GM19463 (cell line): ENCODE measurements around the gene ZNF845.
"Not testable (repeated sequence)": the region's sequence is repeated elsewhere in the genome, so short reads cannot be mapped to it uniquely, and the experiment has no call there.

ENCODE experiments used
- ATAC-seq: cut with Tn5 transposase; IDR thresholded peaks from one replicate; pipeline ENCODE4 v1.9.1; 2021; ENCODE audit warnings: mild to moderate bottlenecking, moderate library complexity; ENCODE audit not compliant: unreplicated experiment

ZNF845 gene

DNA sequence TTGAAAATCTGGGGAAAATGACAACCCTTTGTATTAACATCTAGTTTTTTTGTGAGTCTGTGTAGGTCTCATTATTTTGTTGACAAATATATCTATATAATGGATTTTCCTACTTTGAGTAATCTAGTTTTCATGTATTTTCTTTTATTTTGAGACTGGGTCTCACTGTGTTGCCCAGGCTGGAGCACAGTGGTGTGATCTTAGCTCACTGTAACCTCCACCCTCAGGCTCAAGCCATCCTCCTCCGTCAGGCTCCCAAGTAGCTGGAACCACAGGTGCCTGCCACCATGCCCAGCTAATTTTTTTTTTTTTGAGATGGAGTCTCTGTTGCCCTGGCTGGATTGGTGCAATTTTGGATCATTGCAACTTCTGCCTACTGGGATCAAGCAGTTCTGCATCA lies 41.2 kb downstream of the ZNF845 start:
- no peak for ATAC-seq

- no peak for ATAC-seq
Observed at GRCh38 chr19:53381376-53381775, 47.8 kb downstream of the ZNF845 start.

DNA sequence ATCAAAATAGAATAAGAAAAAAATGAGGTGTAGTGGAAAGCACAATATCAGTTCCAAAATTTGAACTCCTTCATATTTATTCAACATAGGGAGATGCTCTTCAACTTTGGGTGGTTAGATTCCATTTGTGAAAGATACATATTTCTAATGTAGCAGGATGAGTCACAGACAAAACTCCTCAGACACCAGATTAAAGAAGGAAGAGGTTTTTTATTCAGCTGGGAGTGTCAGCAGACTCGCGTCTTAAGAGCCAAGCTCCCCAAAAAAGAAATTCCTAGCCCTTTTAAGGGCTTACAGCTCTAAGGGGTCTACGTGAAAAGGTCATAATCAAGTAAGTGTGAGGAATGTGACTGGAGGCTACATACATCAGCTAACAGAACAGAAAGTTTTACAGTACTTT lies 54.6 kb downstream of the ZNF845 start:
- ATAC-seq: no peak

DNA sequence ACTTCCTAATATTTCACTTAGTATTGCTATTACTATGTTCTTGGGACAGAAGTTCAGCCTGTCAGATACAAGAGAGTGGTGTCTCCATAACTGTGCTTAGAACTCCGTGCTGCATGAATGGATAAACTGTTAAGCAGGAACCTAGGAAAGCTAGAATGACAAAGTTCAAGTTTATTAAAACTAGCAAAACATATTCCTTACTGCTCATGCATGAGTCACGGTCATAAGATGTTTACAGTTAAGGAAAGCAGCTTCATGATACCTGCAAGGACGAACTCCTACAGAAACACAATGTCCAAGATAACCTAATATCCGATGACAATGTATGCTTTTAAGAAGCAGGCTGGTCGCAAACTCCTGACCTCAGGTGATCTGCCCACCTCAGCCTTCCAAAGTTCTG lies 55.4 kb downstream of the ZNF845 start:
- no peak for ATAC-seq

DNA sequence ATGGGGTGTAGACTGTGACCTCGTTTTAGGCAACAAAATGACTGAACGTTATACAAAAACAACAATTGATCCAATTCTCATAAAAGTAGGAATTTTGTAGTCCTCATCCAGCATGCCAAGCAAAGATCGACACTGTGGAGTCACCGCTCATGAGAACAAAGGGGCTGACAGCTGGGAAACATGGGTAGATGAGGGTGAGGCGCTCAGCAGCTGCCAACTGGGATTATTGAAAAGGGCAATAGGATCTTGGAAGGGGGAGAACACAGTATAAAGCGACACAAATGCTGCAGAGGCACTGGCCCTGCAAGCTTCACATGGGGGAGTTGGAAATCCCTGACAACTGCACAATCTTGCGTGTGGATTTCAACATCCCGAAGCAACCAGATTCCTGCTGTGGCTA lies 56.0 kb downstream of the ZNF845 start:
- no peak for ATAC-seq

DNA sequence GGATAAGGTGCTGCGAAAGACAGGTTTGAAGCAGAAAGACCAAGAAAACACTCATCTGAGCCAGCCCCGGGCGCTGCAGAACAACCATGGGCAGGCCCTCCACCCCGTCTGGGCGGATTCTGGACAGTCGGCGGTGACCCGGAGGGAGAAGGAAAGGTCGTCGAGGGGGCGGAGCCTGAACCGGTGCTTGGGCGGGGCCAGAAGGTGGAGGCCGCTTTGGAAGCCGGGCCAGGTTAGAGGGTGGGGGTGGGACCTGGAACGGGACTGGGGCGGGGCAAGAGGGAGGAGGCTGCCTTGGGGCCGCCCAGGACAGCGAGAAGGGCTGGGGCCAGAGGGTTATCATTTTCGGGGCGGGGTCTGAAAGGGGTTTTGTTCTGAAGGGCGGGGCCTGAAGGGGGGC lies 56.4 kb downstream of the ZNF845 start:
- ATAC-seq: no peak

- no peak for ATAC-seq
Observed at GRCh38 chr19:53394522-53394973, 61.0 kb downstream of the ZNF845 start.

DNA sequence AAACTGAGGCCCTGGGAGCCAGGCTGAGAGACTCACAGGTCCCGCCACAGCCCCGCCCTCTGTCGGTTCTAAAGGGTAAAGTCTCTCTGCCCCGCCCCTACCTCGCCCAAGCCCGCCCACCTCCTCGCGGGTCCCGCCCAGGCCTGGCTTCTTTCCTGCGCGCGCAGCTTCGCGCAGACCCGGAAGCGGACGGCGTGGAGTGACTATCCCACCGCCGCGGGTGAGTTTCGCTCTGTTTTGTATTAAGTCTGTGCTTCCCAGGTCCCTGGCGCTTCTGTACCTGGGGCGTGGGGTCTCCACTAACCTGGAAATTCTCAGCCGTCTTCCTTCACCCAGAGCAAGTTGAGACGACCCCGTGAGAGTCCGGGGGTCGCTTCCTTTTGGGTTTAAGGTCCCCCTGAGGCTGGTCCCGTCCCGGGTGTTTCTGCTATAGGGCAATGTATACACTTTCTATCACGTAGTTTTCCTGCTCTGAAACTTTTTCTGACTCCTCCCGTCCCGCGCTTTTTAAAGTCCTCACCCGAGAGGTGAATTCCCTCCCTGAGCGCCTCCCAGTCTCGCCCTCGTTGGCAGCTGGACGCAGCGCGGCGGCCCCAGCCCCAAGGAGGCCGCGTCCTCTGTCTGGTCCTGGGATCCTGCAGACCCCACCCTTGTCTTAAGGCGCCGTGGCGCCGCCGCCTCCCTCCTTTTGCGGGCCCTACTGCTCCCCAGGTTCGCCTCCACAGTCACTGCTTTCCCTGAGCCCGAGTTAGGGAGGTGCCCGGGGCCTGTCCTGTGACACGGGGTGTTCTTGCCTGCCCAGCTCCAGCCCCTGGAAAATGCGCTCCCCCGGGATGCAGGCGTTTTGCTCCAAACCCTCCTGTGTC lies 61.7 kb downstream of the ZNF845 start, which contains the start of gene ZNF765:
Gene ZNF765 (plus strand): TSS at position 176 of the 866 bp plus-strand sequence. CDS start 2,867 bp downstream, outside the sequence.
- peak; percentile 96 for ATAC-seq

- ATAC-seq: not testable (repeated sequence)
Observed at GRCh38 chr19:53395840-53396524, 62.4 kb downstream of the ZNF845 start.

GRCh38 chr19:53396525-53396868 lies 62.9 kb downstream of the ZNF845 start:
- no peak for ATAC-seq

GRCh38 chr19:53397918-53398317 lies 64.4 kb downstream of the ZNF845 start:
- ATAC-seq: not testable (repeated sequence)
